VCaP (cell line): Measurements from ENCODE around the gene ARMS2.

ENCODE experiments used
- H3K27ac ChIP-seq: fragments of 450-650 bp; 2 replicates; pipeline ENCODE4 v1.5.1; 2017
- TF ChIP-seq, protein P1 (sequence below): fragments of 450-650 bp; conservative IDR thresholded peaks from 2 replicates; pipeline ENCODE4 v1.5.1; 2017; ENCODE audit warnings: mild to moderate bottlenecking, moderate library complexity

The ARMS2 gene

DNA sequence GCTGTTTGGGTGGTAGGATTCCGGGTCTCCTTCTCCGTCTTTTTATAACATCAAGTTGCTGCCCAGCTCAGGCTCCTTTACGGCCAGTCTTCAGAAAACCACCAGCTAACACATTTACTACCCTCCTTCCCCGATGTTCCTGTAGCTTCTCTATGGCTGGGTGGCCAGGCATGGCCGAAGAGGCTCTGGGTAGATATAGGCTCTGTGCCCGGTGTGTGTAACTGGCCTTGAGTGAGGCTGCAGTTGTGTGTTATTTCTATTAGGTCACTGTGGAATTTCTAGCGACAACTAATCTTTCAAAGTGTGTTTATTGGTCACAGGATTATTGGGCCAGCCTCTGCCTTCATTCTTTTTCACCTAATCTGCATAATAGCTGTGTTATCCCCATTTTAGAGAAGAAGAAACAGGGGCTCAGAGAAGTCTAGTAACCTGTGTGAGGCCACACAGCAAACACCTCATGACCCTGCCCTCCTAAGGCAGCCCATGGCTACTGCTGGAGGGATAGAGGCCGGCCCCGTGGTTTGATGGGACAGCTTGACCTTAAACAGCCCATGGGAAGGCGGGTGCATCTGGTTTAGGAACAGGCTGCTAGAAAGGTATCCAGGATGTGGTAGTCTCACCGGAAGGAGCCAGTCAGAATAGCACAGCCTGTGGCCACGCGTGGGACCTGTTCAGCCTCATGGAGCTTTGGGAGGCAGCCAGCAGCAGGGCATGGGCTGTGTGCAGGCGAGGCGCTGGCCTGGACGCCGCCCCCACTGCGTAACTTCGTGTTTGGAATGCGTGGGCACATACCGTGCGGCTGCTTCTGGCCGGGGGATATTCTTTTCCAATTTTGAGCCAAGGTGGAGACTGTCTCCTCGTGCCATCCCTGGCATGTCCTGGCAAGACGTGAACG is 36.6 kb downstream of the ARMS2 start:
- no peak overlapping the region for H3K27ac ChIP-seq
- TF ChIP-seq, protein P1, sequence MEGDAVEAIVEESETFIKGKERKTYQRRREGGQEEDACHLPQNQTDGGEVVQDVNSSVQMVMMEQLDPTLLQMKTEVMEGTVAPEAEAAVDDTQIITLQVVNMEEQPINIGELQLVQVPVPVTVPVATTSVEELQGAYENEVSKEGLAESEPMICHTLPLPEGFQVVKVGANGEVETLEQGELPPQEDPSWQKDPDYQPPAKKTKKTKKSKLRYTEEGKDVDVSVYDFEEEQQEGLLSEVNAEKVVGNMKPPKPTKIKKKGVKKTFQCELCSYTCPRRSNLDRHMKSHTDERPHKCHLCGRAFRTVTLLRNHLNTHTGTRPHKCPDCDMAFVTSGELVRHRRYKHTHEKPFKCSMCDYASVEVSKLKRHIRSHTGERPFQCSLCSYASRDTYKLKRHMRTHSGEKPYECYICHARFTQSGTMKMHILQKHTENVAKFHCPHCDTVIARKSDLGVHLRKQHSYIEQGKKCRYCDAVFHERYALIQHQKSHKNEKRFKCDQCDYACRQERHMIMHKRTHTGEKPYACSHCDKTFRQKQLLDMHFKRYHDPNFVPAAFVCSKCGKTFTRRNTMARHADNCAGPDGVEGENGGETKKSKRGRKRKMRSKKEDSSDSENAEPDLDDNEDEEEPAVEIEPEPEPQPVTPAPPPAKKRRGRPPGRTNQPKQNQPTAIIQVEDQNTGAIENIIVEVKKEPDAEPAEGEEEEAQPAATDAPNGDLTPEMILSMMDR = no peak

DNA sequence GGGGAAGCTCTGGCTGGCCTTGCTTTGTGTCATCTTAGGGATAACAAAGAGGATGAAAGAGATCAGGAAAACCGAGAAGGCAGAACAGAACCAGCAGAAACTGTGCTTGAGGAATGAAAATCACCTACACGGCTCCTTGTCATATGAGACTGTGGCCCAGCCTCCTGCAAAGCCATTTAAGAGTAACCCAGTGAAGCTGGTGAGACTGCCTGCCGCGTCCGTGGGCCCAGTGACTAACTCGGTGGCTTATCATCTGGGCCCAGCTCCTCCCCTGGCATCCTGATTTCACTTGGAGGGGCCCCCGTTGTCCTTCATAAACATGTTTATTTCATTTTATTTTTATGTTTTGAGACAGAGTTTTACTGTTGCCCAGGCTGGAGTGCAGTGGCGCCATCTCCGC is 37.6 kb downstream of the ARMS2 start:
- TF ChIP-seq, protein P1 = no peak
- H3K27ac ChIP-seq = no peak overlapping the region

DNA sequence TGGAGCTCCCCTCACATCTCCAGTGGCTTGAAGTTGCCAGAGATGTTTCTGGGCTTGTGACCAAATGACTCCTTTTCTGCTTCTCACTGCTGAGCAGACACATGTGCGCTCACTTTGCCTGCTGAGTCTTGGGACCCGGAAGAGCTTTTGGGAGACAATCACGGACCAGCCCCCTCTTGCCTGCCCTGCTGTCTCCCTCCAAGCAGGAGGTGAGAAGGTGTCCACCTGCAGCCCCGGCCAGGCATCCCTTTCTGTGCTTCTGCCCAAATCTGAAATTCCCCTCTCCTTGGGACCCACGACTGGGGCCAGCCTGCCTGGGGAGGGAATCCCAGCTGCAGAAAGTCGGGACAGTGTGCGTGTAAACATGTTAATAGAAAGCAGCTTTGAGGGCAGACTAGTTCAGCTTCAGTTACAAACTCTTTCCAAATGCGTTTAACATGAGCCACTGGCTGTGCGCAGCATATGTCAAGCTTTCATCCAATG is 38.6 kb downstream of the ARMS2 start:
- no peak overlapping the region for H3K27ac ChIP-seq

DNA sequence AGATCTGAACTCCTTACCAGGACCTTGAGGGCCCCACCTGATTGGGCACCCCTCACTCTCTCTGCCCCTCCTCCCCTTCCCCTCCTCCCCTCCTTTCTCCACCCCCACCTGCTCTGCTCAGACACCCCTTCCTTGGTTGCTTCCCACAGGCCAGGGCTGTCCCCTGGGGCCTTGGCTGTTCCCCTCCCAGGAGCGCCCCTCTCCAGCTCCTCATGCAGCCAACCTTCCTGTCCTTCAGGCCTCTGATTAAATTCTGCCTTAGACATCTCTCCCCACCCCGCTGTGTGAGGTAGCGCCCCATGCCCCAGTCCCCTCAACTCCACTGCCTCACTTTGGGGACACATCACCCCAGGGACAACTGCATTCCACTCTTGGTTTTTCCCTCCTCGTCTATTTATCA is 39.3 kb downstream of the ARMS2 start:
- TF ChIP-seq, protein P1 = no peak

More for the DNA sequence above, 38.6 kb downstream of the ARMS2 start:
- TF ChIP-seq, protein P1 = no peak

DNA sequence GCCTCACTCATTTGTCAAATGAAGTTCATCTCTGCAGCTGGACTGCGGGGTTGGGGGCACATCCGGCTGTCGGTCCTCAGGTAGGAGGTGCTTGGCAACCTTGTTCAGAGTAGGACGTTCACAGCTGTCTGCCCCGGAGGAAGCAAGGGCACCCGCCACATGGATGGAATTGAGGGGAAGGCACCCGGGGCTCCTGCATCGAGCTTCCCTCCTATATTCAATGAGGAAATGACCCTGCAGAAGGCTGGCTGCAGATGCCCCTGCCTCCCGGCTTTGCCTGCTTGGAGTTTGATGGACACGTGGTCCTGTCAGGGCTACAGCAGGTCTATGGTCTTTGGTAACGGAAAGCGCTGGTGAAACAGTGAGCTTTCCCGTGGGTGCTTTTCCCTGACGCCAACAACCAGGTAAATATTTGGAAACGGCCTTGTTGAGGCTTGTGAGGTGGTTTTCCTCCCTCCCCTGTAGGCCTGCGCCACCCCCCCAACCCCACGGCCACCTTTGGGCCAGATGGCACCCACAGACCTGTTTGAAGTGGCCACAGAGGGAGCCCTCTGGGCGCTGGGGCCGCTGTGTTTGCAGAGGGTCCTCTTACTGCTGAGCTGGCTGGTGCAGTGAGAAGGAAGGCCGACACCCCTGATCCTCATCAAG is 39.8 kb downstream of the ARMS2 start:
- TF ChIP-seq, protein P1 = no peak
- no peak overlapping the region for H3K27ac ChIP-seq

More for the DNA sequence above, 39.3 kb downstream of the ARMS2 start:
- no peak overlapping the region for H3K27ac ChIP-seq

DNA sequence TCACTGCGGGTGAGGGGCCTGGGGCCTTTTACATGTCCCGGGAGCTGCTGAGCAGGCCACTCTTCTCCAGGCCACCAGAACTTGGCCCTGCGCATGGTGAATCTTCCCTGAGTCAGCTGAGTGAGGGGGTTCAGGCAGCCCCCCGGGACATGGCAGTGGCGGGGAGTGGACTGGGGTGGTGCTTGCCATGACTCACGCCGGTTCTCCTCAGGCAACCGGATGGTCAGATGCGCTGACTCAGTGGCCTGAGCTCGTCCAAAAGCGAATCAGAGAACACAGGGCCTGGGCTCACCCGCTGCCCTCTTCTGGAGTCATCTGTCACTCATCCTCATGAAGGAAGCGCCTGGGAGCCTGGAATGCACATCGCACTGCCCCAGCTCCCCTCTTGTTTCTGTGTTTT is 40.4 kb downstream of the ARMS2 start:
- no peak overlapping the region for H3K27ac ChIP-seq
- TF ChIP-seq, protein P1 = no peak
